ENCODE data around the gene ADAMTS17.

GRCh38 chr15:100171411-100171810 is 170.4 kb downstream of the ADAMTS17 start:
- TF ChIP-seq, protein P1, sequence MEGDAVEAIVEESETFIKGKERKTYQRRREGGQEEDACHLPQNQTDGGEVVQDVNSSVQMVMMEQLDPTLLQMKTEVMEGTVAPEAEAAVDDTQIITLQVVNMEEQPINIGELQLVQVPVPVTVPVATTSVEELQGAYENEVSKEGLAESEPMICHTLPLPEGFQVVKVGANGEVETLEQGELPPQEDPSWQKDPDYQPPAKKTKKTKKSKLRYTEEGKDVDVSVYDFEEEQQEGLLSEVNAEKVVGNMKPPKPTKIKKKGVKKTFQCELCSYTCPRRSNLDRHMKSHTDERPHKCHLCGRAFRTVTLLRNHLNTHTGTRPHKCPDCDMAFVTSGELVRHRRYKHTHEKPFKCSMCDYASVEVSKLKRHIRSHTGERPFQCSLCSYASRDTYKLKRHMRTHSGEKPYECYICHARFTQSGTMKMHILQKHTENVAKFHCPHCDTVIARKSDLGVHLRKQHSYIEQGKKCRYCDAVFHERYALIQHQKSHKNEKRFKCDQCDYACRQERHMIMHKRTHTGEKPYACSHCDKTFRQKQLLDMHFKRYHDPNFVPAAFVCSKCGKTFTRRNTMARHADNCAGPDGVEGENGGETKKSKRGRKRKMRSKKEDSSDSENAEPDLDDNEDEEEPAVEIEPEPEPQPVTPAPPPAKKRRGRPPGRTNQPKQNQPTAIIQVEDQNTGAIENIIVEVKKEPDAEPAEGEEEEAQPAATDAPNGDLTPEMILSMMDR (IDR thresholded peaks at IDR 0.05; ENCODE audit: borderline replicate concordance, extremely low read depth, low read length, poor library complexity, severe bottlenecking), result no peak
- no peak for TF ChIP-seq EZH2 (IDR thresholded peaks at IDR 0.05; ENCODE audit: borderline replicate concordance, low read depth, low read length, severe bottlenecking)
